Measurements from ENCODE around the gene ADAMTS16. TPM values are rescaled to one million over a fixed set of nuclear protein-coding genes. Genes with fewer than 3 reads are reported as not detected.

ADAMTS16 gene
- total RNA-seq, 4 donors from 2014 or later: 1.5 to 2.8 (median 2.0) TPM

GRCh38 chr5:5198815-5199214 lies 58.7 kb downstream of the ADAMTS16 start:
- no peak overlapping the region for H3K4me3 ChIP-seq
- no peaks in the 10 kb centered on the region for H3K36me3 ChIP-seq
- no peaks in the 10 kb centered on the region for H3K4me1 ChIP-seq
- no peak for TF ChIP-seq CTCF (IDR thresholded peaks at IDR 0.05)
- no peak for TF ChIP-seq EP300 (IDR thresholded peaks at IDR 0.05)
- TF ChIP-seq POLR2A (IDR thresholded peaks at IDR 0.05): no peak
- H3K27me3 ChIP-seq: no peaks in the 10 kb centered on the region
- no peaks in the 10 kb centered on the region for H3K9me3 ChIP-seq
- no peak overlapping the region for H3K27ac ChIP-seq
- no CpG with 5 or more reads among the region's 1 CpG for WGBS, 2 donors
- DNase-seq (ENCODE audit: low spot score in 2 of 2): no peak

GRCh38 chr5:5199495-5199894 lies 59.4 kb downstream of the ADAMTS16 start:
- Histone ChIP-seq H3K27me3 (no peaks in the 10 kb centered on the region), H3K36me3 (no peaks in the 10 kb centered on the region), H3K4me3 (no peak overlapping the region), H3K27ac (no peak overlapping the region), H3K4me1 (no peaks in the 10 kb centered on the region), H3K9me3 (no peaks in the 10 kb centered on the region)
- DNase-seq (ENCODE audit: low spot score in 2 of 2): no peak
- 77% methylated on average over 6 of the region's 6 CpGs for WGBS, 2 donors
- no peak for TF ChIP-seq CTCF (IDR thresholded peaks at IDR 0.05)
- no peak for TF ChIP-seq POLR2A (IDR thresholded peaks at IDR 0.05)
- TF ChIP-seq EP300 (IDR thresholded peaks at IDR 0.05): no peak

DNA sequence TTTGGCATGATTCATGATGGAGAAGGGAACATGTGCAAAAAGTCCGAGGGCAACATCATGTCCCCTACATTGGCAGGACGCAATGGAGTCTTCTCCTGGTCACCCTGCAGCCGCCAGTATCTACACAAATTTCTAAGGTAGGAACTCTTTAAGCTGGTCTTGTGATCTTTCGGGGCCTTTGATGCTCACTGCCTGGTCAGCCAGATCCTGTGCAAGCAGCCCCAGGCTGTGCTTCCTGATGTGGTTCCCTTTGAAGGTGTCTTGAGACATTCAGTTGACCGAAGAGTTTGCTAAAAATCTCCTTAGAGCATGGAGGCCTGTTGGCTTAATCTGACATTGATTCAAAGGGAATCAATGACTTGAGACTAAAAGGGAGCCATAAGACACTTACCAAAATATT lies 60.0 kb downstream of the ADAMTS16 start:
- DNase-seq (ENCODE audit: low spot score in 2 of 2): no peak
- 86 to 97% methylated on average over 5 of the region's 5 CpGs for WGBS, 2 donors
- Histone ChIP-seq H3K9me3 (no peaks in the 10 kb centered on the region), H3K36me3 (no peaks in the 10 kb centered on the region), H3K4me1 (no peaks in the 10 kb centered on the region), H3K27me3 (no peaks in the 10 kb centered on the region), H3K4me3 (no peak overlapping the region), H3K27ac (no peak overlapping the region)
- no peak for TF ChIP-seq EP300 (IDR thresholded peaks at IDR 0.05)
- TF ChIP-seq POLR2A (IDR thresholded peaks at IDR 0.05): no peak
- no peak for TF ChIP-seq CTCF (IDR thresholded peaks at IDR 0.05)

DNA sequence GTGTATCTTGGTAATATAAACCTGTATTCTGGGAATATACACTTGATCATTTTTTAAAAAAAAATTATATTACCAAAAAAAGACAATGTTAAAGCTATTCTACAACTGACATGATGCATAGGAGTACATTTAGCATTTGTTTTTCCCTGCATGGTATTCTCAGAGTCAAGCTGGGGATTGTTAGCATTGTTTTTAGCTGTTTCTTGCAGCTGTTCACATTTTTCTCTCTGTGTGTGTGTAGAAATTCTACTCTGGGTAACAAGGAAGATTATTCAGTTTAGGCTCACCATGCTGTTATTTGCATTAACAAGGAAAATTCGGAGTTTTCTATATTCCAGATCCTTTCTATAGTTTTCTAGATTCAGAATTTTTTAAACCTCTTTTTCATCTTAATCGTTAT lies 62.2 kb downstream of the ADAMTS16 start:
- 20 to 33% methylated on average over 2 of the region's 2 CpGs for WGBS, 2 donors
- H3K36me3 ChIP-seq: no peaks in the 10 kb centered on the region

DNA sequence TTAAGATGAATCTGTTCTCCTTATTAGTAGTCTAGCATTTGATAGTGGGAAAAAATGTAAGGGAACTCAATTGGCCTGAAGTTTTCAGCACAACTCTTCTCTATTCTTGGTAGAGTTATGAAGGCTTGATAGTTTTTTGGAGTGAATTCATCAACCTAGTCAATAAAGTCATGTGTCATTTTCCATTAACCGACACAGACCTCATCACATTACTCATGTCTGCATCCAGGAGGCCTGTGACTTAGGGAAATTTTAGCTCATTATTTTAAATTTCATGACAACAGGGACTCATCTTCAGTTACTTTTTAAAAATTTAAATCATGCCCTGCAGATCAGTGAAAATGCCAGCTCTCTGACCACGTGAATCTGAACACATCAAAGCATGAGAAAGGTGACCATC lies 63.3 kb downstream of the ADAMTS16 start:
- Histone ChIP-seq H3K9me3 (no peaks in the 10 kb centered on the region), H3K27me3 (no peaks in the 10 kb centered on the region), H3K27ac (no peak overlapping the region), H3K36me3 (no peaks in the 10 kb centered on the region), H3K4me3 (no peak overlapping the region), H3K4me1 (no peaks in the 10 kb centered on the region)
- TF ChIP-seq EP300 (IDR thresholded peaks at IDR 0.05): no peak
- no peak for TF ChIP-seq CTCF (IDR thresholded peaks at IDR 0.05)
- no peak for TF ChIP-seq POLR2A (IDR thresholded peaks at IDR 0.05)
- WGBS, 2 donors: 79 to 83% methylated on average over 2 of the region's 2 CpGs
- DNase-seq (ENCODE audit: low spot score in 2 of 2): no peak

More for the DNA sequence above, 62.2 kb downstream of the ADAMTS16 start:
- no peaks in the 10 kb centered on the region for H3K4me1 ChIP-seq
- DNase-seq (ENCODE audit: low spot score in 2 of 2): no peak
- TF ChIP-seq CTCF (IDR thresholded peaks at IDR 0.05) (no peak), POLR2A (IDR thresholded peaks at IDR 0.05) (no peak), EP300 (IDR thresholded peaks at IDR 0.05) (no peak)
- no peak overlapping the region for H3K27ac ChIP-seq
- H3K4me3 ChIP-seq: no peak overlapping the region
- no peaks in the 10 kb centered on the region for H3K27me3 ChIP-seq
- H3K9me3 ChIP-seq: no peaks in the 10 kb centered on the region
